Endothelial cell (in vitro differentiated cells): ENCODE data around the gene PKP3. TPM values are rescaled to one million over a fixed set of nuclear protein-coding genes. Genes with fewer than 3 reads are reported as not detected.

Experiments used
- DNase-seq: peaks from one replicate; pipeline ENCODE4 v3.0.0; 2021; ENCODE audit warnings: low spot score
- H3K27ac Mint-ChIP-seq: one replicate; pipeline ENCODE4 v1.8.0; 2021; ENCODE audit warnings: mixed read lengths, inconsistent platforms; ENCODE audit not compliant: unreplicated experiment
- H3K27me3 Mint-ChIP-seq: one replicate; pipeline ENCODE4 v1.8.0; 2021; ENCODE audit warnings: mild to moderate bottlenecking, moderate library complexity, mixed read lengths, inconsistent platforms; ENCODE audit not compliant: unreplicated experiment
- H3K36me3 Mint-ChIP-seq: one replicate; pipeline ENCODE4 v1.8.0; 2021; ENCODE audit warnings: mild to moderate bottlenecking, low read depth, mixed read lengths, inconsistent platforms; ENCODE audit not compliant: unreplicated experiment
- H3K4me1 Mint-ChIP-seq: one replicate; pipeline ENCODE4 v1.8.0; 2021; ENCODE audit warnings: mild to moderate bottlenecking, mixed read lengths, inconsistent platforms; ENCODE audit not compliant: unreplicated experiment
- H3K4me3 Mint-ChIP-seq: one replicate; pipeline ENCODE4 v1.8.0; 2021; ENCODE audit warnings: mild to moderate bottlenecking, mixed read lengths, inconsistent platforms; ENCODE audit not compliant: unreplicated experiment
- H3K9me3 Mint-ChIP-seq: one replicate; pipeline ENCODE4 v1.8.0; 2021; ENCODE audit warnings: mixed read lengths, inconsistent platforms; ENCODE audit not compliant: unreplicated experiment
- total RNA-seq: library from RNA; stranded (reverse); fragmentation: NEBNext Ultra II Directional; extraction: Animal tissue kit (Norgen Biotek cat#: 25700); gene quantifications from one replicate; pipeline ENCODE4 v1.2.1, GENCODE V29; 2021; ENCODE audit not compliant: unreplicated experiment
- TF ChIP-seq, protein P1 (sequence below): fragments of 200-600 bp; sonication (generic); IDR thresholded peaks from one replicate; pipeline ENCODE4 v1.5.0; 2021; ENCODE audit warnings: antibody characterized with exemption; ENCODE audit not compliant: unreplicated experiment

Gene PKP3
- total RNA-seq, 1 donor from 2014 or later, result 0.49 TPM

DNA sequence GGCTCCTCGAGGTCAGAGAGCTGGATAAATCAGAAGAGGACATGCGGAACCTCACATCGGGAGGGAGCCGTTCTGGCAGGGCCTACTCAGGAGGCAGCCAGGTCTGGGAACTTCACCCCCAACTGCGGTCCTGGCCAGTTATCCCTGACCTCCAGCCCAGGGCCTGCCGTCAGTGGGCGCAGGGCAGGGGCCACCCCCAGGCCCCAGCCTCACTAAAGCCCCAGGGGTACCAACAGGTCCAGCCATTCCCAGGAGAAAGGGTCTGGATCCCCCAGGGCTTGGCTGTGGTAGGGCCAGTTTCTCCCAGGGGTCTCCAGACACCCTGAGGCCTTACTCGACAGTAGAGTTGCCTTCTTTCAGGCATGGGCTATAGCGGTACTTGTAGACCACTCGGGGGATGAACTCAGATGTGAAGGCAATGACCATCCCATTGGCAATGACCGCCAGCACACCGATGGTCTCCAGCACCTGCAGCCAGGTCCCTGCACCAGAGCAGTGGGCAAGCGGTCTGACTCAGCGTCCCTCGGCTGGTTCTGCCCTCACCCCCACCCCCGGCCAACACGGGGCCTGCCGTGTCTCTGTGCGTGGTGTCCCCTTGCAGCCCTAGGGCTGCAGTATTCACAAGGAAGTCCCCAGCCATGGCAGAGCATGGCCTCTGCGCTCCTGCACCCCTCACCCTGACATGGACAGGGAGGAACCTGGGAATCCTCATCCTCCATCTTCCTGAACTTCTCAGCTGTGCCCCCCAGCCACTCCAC lies 25.4 kb downstream of the PKP3 start:
- no peaks in the 10 kb centered on the region for H3K36me3 Mint-ChIP-seq
- TF ChIP-seq, protein P1, sequence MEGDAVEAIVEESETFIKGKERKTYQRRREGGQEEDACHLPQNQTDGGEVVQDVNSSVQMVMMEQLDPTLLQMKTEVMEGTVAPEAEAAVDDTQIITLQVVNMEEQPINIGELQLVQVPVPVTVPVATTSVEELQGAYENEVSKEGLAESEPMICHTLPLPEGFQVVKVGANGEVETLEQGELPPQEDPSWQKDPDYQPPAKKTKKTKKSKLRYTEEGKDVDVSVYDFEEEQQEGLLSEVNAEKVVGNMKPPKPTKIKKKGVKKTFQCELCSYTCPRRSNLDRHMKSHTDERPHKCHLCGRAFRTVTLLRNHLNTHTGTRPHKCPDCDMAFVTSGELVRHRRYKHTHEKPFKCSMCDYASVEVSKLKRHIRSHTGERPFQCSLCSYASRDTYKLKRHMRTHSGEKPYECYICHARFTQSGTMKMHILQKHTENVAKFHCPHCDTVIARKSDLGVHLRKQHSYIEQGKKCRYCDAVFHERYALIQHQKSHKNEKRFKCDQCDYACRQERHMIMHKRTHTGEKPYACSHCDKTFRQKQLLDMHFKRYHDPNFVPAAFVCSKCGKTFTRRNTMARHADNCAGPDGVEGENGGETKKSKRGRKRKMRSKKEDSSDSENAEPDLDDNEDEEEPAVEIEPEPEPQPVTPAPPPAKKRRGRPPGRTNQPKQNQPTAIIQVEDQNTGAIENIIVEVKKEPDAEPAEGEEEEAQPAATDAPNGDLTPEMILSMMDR, result no peak
- no peak overlapping the region for H3K4me3 Mint-ChIP-seq

DNA sequence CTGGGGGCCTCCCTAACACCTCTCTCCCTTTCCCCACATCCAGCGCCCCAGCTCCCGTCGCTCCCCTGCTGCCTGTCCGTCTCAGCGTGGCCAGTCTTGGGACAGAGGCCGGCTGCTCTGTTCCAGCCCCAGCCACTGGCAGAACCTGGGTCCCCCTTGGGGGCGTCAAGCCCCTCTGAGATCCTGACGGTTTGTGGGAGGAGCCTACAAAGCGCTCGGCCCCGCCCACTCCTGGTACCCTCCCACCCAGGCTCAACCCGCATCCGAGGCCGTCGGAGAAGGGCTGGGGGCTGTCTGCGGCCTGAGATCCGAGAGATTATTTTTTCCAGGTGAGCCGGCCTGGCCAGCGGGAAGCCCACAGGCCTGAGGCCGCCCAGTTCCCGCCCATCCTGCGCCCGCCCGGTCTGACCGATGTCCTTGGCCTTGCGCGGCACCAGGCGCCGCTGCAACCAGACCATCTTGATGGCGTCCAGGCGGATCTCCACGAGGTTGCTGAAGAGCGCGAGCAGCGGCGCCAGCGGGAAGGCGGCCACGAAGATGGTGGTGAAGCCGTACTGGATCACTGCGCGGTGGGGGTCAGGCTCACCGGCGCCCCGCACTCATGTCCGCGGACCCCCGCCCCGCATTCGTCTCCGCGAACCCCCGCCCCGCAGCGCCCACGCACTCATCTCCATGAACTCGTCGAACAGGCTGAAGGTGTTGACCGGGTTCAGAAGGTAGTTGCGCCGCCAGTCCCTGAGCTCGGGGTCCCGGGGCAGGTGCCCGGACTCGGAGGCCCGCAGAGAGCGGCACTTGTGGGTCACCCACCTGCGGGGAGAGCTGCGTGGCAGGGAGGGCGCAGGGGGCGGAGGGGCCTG lies 26.3 kb downstream of the PKP3 start:
- no peak for DNase-seq

More for the DNA sequence above, 25.4 kb downstream of the PKP3 start:
- Mint-ChIP-seq H3K27me3 (peaks cover 14% of the 10 kb centered on the region), H3K4me1 (peaks cover 13% of the 10 kb centered on the region), H3K27ac (no peak overlapping the region), H3K9me3 (no peaks in the 10 kb centered on the region)
- DNase-seq, result no peak

DNA sequence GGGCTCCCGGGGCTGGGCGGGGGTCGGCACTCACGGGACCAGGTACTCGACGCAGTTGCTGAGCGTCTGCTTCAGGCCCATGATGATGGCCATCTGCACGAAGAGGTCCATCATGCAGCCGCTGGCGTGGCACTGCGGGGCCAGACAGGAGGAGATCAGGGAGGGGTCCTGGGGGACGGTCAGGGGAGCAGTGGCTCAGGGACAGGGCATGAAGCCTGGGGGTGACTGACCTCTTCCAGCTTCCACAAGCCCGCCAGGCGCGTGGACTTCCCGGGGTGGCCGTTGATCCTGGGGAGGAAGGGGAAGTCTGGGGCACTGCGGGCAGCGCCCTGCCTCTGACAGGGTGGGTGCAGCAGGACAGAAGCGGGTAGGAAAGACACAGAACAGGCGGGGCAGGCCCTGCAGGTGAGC lies 26.9 kb downstream of the PKP3 start:
- peaks cover 12% of the 10 kb centered on the region for H3K27me3 Mint-ChIP-seq
- H3K27ac Mint-ChIP-seq, result no peak overlapping the region
- H3K36me3 Mint-ChIP-seq, result no peaks in the 10 kb centered on the region
- H3K9me3 Mint-ChIP-seq, result no peaks in the 10 kb centered on the region
- DNase-seq, result no peak
- H3K4me3 Mint-ChIP-seq, result no peak overlapping the region
- TF ChIP-seq, protein P1, result no peak
- H3K4me1 Mint-ChIP-seq, result peaks cover 4% of the 10 kb centered on the region

More for the DNA sequence above, 26.3 kb downstream of the PKP3 start:
- no peaks in the 10 kb centered on the region for H3K9me3 Mint-ChIP-seq
- TF ChIP-seq, protein P1, result no peak
- no peak overlapping the region for H3K27ac Mint-ChIP-seq
- H3K4me3 Mint-ChIP-seq, result no peak overlapping the region
- peaks cover 5% of the 10 kb centered on the region for H3K4me1 Mint-ChIP-seq
- H3K36me3 Mint-ChIP-seq, result no peaks in the 10 kb centered on the region
- H3K27me3 Mint-ChIP-seq, result peaks cover 12% of the 10 kb centered on the region

DNA sequence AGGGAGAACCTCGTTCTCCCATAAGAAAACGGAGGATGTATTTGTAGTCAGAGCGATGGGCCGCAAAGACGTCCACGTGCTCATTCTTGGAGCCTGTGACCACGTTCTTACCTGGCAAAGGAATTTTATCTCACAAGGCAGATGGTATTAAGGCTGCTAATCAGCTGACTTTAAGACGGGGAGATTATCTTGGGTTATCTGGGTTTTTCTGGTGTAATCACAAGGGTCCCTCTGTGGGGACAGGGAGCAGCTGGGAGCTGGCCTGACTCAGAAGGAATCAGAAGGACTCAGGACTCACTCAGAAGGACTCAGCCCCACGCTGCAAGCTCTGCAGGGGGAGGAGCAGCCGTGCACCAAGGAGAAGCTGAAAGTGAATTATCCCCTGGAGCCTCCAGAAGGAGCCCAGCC lies 28.2 kb downstream of the PKP3 start:
- no peak overlapping the region for H3K4me3 Mint-ChIP-seq
- no peaks in the 10 kb centered on the region for H3K36me3 Mint-ChIP-seq
- H3K27ac Mint-ChIP-seq, result no peak overlapping the region
- no peaks in the 10 kb centered on the region for H3K4me1 Mint-ChIP-seq
- peaks cover 9% of the 10 kb centered on the region for H3K27me3 Mint-ChIP-seq
- DNase-seq, result no peak
- TF ChIP-seq, protein P1, result no peak
- H3K9me3 Mint-ChIP-seq, result no peaks in the 10 kb centered on the region
